22Rv1 (cell line): ENCODE results near the gene SNX6.

ENCODE experiments used
- CTCF ChIP-seq: fragments of 450-650 bp; IDR thresholded peaks from 2 replicates; pipeline ENCODE4 v1.5.1; 2017; ENCODE audit warnings: mild to moderate bottlenecking
- ZFX ChIP-seq: fragments of 450-650 bp; IDR thresholded peaks from 2 replicates; pipeline ENCODE4 v1.6.1; 2017; ENCODE audit warnings: antibody characterized with exemption, borderline replicate concordance

- TF ChIP-seq CTCF: no peak
- TF ChIP-seq ZFX: no peak
These were observed 36.1 kb downstream of the SNX6 start for GRCh38 chr14:34593740-34594375.
